GM18505 (cell line): ENCODE data around the gene JPT2.
A peak's percentile ranks its signal among the peaks of the same experiment; 100 is the strongest.
"Not testable (repeated sequence)": the region's sequence is repeated elsewhere in the genome, so short reads cannot be mapped to it uniquely, and the experiment has no call there.

Experiments
- ATAC-seq: cut with Tn5 transposase; IDR thresholded peaks from one replicate; pipeline ENCODE4 v1.9.1; 2021; ENCODE audit not compliant: unreplicated experiment
- POLR2A ChIP-seq: IDR thresholded peaks from 4 replicates; pipeline ENCODE4 v1.6.1; 2011; ENCODE audit warnings: borderline replicate concordance; ENCODE audit not compliant: insufficient read depth, insufficient read length; ENCODE audit errors: extremely low read depth

The JPT2 gene

DNA sequence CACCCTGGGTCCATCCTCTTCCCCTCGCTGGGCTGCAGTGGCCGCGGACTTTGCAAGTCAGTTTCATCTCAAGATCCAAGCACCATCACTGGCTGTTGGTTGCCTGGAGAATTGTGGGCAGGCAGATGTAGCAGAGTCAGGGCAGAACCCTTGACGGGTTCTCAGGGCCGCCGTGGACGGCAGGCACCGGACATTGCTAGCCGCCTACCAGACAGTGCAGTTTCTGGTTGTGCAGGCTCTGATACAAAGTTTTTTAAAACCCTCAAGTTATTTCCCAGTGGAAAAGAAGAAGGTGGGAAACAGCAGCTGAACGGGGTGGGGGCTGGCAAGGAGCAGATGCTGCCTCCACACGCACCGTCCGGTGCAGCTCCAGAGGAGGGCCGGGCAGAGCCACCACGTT is 31.3 kb downstream of the JPT2 start:
- no peak for ATAC-seq
- TF ChIP-seq POLR2A, result no peak

DNA sequence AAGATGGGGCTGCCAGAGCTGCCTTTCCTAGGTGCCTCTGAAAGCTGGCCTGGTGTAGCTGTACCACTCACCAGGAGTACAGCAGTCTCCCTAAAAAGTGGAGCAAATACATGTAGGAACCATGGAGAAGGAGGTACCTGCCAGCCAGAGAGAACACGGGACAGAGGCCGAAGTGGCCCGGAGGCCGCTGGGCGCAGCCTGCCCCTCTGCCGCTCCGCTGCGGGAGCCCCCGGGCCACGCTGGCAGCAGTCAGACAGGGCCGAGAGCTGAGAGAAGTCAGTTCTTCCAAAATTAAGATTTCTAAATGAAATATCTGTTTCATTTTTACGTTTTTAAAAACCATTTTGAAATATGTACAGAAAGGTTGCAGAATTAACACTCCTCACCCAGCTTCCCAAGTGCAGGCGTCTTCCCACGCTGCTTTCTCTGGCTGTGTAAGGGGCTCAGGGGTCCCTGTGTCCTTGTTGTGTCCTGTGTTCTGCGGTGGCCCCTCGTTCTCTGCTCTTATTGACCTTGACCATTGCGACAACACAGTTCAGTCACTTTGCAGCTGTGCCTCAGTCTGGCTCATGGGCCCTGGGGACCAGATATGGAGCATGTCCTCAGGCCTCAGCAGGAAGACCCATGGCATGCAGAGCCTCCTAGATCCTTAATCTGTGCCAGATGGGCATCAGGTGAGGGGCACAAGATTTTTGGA is 32.9 kb downstream of the JPT2 start:
- TF ChIP-seq POLR2A, result no peak
- ATAC-seq, result no peak

DNA sequence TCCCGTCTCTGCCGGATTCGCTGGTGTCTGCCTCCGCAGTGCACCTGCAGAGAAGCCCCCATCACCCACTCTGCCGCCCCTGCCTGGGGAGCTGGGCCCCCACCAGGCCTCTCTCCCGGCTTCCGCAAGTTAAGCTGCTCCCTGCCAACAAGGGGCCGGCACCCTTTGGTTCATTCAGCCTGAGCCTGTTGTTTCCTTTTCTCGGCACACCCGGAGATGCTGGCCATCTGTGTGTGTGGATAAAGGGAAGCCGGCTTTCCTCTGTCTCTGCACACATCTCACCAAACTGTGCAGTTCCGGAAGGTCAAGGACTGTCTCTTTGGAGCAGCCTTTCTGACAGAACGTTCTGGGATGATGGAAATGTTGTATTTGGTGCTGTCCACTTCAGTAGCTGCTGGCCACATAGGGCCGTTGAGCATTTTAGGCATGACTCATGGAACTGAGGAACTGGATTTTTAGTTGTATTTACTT is 34.7 kb downstream of the JPT2 start:
- no peak for ATAC-seq
- TF ChIP-seq POLR2A, result no peak

DNA sequence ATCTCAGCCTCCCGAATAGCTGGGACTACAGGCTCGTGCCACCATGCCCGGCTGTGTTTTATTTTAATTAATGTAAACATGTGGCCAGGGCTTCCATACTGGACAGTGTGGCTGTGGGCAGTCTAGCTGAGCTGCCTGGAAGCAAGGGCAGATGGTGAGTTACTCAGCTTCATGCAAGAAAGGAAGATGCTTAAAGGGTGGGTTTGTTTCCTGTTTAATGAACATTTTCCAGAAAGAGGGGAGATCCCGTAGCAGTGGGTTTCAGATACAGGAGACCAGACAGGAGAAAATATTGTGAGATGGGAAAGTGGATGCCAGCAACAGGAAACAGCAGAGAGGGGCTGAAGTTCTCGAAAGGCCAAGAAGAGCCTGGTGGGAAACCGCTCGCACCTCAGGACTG is 35.3 kb downstream of the JPT2 start:
- TF ChIP-seq POLR2A, result no peak
- no peak for ATAC-seq

DNA sequence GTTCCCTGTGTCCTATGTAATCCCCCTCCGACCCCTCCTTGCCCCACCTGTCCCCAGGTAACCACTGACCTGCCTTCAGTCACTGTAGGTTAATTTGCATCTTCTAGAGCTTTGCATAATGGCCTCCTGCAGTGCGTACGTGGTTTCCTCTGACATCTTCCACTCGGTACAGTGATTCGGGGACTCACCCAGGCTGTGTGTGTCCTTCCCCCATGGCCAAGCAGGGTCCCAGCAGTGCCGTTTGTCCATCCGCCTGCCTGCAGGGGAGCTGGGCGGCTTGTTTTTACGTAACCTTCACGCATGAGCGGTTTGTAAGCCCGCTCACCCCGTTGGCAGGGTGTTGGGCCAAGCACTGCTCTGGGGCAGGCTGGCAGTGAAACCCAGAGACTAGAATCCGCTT is 35.9 kb downstream of the JPT2 start:
- ATAC-seq, result peak; percentile 49
- TF ChIP-seq POLR2A, result peak; percentile 45

DNA sequence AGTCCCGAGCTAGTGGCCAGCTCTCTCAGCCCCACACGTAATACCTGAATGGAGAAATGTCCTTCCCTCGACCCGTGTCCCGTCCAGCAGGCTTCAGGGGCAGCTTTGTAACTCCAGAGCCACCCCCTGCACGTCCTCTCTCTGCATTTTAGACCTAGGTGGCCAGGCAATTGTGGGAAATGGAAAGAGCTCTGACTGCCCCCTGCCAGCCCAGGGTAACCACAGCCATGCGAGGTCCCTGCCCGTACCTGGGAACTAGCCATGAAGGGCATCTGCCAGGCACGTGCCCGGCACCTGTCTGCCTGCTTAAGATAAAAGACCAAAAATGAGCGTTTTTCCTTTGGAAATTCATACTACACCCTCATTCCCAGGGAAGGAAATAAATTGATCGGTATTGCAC is 37.1 kb downstream of the JPT2 start:
- ATAC-seq, result no peak
- no peak for TF ChIP-seq POLR2A

DNA sequence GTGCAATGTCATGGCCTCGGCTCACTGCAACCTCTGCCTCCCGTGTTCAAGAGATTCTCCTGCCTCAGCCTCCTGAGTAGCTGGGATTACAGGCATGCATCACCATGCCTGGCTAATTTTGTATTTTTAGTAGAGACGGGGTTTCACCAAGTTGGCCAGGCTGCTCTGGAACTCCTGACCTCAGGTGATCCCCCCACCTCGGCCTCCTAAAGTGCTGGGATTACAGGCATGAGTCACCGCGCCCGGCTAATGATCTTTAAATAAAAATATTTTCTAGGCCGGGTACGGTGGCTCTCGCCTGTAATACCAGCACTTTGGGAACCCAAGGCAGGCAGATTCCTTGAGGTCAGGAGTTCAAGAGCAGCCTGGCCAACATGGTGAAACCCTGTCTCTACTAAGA is 40.2 kb downstream of the JPT2 start:
- not testable (repeated sequence) for ATAC-seq

DNA sequence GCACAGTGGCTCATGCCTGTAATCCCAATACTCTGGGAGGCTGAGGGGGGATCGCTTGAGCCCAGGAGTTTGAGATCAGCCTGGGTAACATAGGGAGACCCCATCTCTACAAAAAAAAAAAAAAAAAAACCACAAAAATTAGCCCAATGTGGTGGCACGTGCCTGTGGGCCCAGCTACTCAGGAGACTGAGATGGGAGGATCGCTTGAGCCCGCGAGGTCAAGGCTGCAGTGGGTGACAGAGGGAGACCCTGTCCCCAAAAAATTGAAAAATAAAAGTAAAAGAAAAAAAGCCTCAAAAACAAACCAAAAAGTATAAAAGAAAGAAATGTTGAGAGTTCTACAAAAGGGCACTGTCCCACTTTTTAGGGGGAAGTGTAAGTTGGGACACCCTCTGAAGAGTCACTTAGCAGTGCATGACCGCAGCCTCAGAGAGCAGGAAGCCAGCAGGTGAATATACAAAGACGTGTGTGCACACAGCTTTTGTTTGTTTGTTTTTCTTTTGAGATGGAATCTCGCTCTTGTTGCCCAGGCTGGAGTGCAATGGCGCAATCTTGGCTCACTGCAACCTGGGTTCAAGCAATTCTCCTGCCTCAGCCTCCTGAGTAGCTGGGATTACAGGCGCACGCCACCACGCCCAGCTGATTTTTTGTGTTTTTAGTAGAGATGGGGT is 41.6 kb downstream of the JPT2 start:
- ATAC-seq, result not testable (repeated sequence)

DNA sequence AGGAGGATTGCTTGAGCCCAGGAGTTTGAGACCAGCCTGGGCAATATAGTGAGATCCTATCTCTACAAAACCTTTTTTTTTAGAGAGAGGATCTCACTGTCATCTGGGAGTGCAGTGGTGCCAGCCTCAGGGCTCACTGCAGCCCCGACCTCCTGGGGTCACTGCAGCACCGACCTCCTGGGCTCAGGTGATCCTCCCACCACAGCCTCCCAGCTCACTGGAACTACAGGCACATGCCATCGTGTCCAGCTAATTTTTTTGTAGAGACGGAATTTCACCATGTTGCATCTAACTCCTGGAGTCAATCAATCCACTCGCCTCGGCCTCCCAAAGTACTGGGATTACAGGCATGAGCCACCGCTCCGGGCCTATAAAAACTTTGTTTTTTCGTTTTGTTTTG is 43.3 kb downstream of the JPT2 start:
- TF ChIP-seq POLR2A, result no peak
- ATAC-seq, result no peak

DNA sequence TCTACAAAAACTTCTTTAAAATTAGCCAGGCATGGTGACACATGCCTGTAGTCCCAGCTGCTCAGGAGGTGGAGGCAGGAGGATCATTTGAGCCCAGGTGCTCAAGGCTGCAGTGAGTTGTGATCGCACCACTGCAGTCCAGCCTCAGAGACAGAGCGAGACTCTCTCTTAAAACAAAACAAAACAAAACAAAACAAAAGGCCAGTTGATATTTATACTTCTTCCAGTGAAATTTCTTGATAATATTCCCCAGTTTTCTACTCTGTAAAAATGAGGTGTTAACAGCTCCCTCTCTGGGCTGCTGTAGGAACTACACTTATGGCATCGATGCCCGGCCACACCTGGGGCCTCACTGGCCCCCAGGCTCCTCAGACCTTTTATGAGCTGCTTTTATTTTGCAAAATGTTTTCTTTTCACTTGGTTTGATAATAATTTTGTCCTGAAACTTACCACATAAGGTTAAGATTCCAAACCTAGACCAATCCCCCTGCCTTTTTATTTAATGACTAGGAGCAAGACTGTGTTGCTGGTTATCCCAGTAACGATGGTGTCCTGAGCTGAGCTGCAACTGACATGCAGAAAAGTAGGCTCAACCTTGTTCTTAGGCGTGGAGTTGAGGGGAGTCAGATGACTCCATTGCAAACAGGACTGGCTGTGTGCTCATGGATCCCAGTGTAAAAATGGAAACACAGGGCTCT is 45.5 kb downstream of the JPT2 start:
- ATAC-seq, result no peak
- TF ChIP-seq POLR2A, result no peak

DNA sequence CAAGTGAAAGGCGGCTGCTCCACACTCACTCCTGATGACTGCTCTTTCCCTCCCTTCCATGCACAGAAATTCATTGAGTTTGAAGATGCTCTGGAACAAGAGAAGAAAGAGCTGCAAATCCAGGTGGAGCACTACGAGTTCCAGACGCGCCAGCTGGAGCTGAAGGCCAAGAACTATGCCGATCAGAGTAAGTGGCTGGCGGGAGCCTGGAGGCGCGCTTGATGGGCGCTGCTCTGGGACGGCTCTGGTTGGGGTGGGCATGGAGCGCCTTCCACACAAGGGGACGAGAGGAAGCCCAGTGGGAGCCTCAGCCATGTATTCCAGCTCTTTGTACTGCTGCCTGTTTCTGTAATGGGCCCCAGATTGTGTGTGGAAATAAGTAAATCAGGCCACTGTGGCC is 46.4 kb downstream of the JPT2 start:
- no peak for ATAC-seq
- no peak for TF ChIP-seq POLR2A

DNA sequence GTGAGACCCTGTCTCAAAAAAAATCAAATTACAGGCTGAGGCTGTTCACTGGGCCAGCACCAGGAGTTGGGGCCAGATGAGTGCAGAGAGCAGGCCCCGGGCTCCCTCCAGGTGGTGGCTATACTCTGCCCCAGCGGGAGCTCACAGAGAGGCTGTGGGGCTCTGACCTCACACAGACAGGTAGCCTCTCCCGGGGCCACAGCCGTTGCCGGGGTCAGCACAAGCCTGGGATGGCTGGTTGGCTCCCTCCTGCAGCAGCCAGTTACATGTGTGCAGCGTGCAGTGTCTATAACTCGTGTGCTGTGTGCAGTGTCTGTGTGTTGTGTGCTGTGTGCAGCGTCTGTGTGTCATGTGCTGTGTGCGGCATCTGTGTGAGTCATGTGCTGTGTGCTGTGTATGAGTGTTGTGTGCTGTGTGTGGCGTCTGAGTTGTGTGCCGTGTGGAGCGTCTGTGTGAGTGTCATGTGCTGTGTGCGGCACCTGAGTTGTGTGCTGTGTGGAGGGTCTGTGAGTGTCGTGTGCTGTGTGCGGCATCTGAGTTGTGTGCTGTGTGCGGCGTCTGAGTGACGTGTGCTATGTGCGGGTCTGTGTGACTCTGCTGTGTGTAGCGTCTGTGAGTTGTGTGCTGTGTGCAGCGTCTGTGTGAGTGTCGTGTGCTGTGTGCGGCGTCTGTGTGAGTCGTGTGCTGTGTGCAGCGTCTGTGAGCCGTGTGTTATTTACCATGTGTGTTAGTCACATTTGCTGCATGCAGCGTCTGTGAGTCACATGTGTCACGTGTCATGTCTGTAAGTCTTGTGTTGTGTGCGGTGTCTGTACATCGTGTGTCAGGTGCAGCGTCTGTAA is 48.8 kb downstream of the JPT2 start:
- ATAC-seq, result no peak
- TF ChIP-seq POLR2A, result no peak

DNA sequence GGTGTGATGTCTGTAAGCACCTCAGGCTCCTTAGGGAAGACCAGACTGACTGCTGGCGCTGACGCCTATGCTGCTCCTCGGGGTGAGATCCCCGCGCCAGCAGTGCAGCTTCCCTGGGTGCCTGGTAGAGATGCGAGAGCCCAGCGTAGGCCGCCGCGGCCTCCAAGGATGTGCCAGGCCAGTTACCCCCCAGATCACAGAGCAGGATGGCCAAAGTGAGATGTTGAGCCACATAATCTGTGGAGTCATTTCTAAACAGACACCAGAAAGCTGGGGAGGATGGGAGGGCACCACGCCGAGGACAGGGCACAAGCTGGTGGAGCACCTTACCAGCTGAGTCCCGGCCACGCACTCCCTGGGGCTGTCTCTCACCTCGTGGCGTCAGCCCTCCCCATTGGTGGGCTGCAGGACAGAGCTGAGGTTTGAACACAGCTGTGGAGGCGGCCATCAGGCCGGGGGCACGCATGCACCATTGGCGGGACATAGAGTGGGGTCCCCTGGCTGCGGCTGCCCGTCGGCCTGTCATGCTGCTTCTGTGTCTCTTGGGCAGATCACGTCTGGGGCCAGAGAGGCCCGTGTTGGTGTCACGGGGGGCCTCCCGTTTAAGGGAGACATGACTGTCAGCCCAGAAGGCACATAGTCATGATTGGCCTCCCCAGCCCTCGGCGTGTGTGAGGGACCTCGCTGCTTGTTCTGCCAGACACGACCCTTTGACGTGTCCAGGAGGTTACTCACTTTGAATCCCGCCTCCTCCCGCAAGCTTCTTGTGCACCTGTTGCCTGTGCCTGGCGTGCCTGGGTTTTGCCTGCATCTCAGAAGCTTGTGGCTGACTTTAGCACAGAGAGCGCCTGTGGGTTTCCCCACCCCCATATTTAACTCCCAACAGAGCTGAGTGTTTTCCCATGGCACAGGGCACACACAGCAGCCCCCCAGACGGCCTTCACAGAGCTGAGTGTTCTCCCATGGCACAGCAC is 49.9 kb downstream of the JPT2 start:
- no peak for TF ChIP-seq POLR2A
- no peak for ATAC-seq

DNA sequence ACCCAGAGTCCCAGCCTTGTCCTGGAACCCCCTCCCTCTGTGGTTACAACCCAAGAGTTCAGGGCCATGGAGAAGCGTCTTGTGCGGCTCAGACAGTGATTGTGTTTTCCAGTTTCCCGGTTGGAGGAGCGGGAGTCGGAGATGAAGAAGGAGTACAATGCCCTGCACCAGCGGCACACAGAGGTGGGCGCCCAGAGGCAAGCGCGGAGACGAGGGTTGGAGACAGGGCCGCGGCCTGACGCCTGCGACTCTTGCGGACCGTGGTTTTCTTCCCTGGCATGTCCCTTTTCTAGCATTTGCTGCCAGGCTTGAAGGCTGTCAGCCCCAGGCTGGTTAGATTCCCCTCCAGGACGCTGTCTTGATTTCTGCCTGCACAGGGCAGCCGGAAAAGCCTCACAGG is 50.9 kb downstream of the JPT2 start:
- no peak for TF ChIP-seq POLR2A
- no peak for ATAC-seq
